GM19324 (cell line): ENCODE data around the gene NRCAM.

Experiments used
- ATAC-seq: cut with Tn5 transposase; IDR thresholded peaks from one replicate; pipeline ENCODE4 v1.9.1; 2021; ENCODE audit warnings: mild to moderate bottlenecking, moderate library complexity; ENCODE audit not compliant: unreplicated experiment, low FRiP score

The NRCAM gene

GRCh38 chr7:108460964-108461363 is 4.7 kb upstream of the NRCAM start:
- ATAC-seq = no peak

GRCh38 chr7:108459922-108460551 is 3.8 kb upstream of the NRCAM start:
- ATAC-seq = no peak

GRCh38 chr7:108457871-108458270 is 1.6 kb upstream of the NRCAM start:
- no peak for ATAC-seq

GRCh38 chr7:108456845-108457540 is 757 bp upstream of the NRCAM start:
- ATAC-seq = no peak

GRCh38 chr7:108455551-108455997 is 662 bp downstream of the NRCAM start:
- no peak for ATAC-seq

- no peak for ATAC-seq
These were observed 1.3 kb downstream of the NRCAM start for GRCh38 chr7:108454674-108455550.

- no peak for ATAC-seq
These were observed 1.9 kb downstream of the NRCAM start for GRCh38 chr7:108454317-108454673.

- ATAC-seq = no peak
These were observed 2.9 kb downstream of the NRCAM start for GRCh38 chr7:108453320-108453719.

GRCh38 chr7:108452707-108453106 is 3.5 kb downstream of the NRCAM start:
- no peak for ATAC-seq

- ATAC-seq = no peak
These were observed 4.9 kb downstream of the NRCAM start for GRCh38 chr7:108451296-108451848.

GRCh38 chr7:108450160-108450559 is 6.1 kb downstream of the NRCAM start:
- no peak for ATAC-seq

- no peak for ATAC-seq
These were observed 6.7 kb downstream of the NRCAM start for GRCh38 chr7:108449521-108449920.

GRCh38 chr7:108448584-108449505 is 7.4 kb downstream of the NRCAM start:
- ATAC-seq = no peak

GRCh38 chr7:108442039-108442568 is 14.1 kb downstream of the NRCAM start:
- ATAC-seq = no peak

- ATAC-seq = no peak
These were observed 14.8 kb downstream of the NRCAM start for GRCh38 chr7:108441392-108441955.

GRCh38 chr7:108440613-108441012 is 15.6 kb downstream of the NRCAM start:
- no peak for ATAC-seq

GRCh38 chr7:108436906-108437305 is 19.3 kb downstream of the NRCAM start:
- ATAC-seq = no peak

- no peak for ATAC-seq
These were observed 22.2 kb downstream of the NRCAM start for GRCh38 chr7:108434010-108434409.

GRCh38 chr7:108431099-108431498 is 25.1 kb downstream of the NRCAM start:
- no peak for ATAC-seq
